NT2/D1 (cell line): ENCODE measurements around the gene ACTR5.

ENCODE experiments used
- DNase-seq: peaks from one replicate; pipeline ENCODE4 v3.0.0-alpha.2; 2011; ENCODE audit warnings: low read depth, low spot score
- H3K27me3 ChIP-seq: 2 replicates; pipeline ENCODE4 v1.6.0; 2011; ENCODE audit warnings: mild to moderate bottlenecking; ENCODE audit not compliant: insufficient read length, insufficient read depth
- H3K36me3 ChIP-seq: 2 replicates; pipeline ENCODE4 v1.6.1; 2011; ENCODE audit warnings: mild to moderate bottlenecking, low read length, mixed read lengths; ENCODE audit not compliant: insufficient read depth, insufficient read length
- H3K4me1 ChIP-seq: 2 replicates; pipeline ENCODE4 v1.5.1; 2011; ENCODE audit not compliant: insufficient read depth, insufficient read length
- H3K4me3 ChIP-seq: 2 replicates; pipeline ENCODE4 v1.5.1; 2011; ENCODE audit warnings: low read depth; ENCODE audit not compliant: insufficient read length
- H3K9ac ChIP-seq: 2 replicates; pipeline ENCODE4 v1.6.0; 2011; ENCODE audit warnings: low read depth; ENCODE audit not compliant: insufficient read length
- H3K9me3 ChIP-seq: 2 replicates; pipeline ENCODE4 v1.5.1; 2011; ENCODE audit warnings: mild to moderate bottlenecking, low read length; ENCODE audit not compliant: insufficient read depth
- SUZ12 ChIP-seq: IDR thresholded peaks from 2 replicates; pipeline ENCODE4 v1.6.1; 2011; ENCODE audit not compliant: insufficient read length, insufficient read depth; ENCODE audit errors: extremely low read depth
- YY1 ChIP-seq: IDR thresholded peaks from 2 replicates; pipeline ENCODE4 v1.6.1; 2011; ENCODE audit not compliant: insufficient read length, insufficient read depth
- ZNF274 ChIP-seq: IDR thresholded peaks from 2 replicates; pipeline ENCODE4 v1.6.1; 2011; ENCODE audit warnings: mild to moderate bottlenecking, low read depth, low read length

ACTR5 gene

DNA sequence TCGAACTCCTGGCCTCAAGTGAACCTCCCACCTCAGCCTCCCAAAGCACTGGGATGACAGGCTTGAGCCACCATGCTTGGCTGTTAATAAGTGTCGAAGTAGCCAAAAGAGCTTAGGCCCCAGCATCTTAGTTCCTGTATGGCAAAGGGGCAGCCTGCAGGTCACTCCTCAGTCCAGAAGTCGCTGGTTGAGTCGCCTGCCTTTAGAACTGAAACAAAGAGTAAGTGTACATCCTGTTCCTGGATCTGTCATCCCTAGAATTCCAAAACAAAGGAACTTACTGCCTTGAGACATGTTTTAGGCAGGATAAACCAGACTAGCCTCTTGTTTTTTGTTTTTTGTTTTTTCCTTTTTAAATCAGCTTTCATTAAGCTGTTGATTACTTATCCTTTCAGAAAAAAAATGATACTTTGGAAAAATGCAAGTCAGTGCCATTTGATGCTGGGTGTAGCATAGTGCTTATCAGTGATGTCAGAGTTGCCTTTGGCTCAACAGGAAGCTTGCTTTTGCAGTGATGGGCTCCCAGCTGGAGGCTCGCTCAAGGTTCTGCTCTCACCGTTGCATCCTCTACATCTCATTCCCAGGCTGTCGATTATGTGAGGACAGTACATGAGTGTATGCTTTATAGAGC lies 9.0 kb downstream of the ACTR5 start:
- Histone ChIP-seq H3K9me3 (no peaks in the 10 kb centered on the region), H3K27me3 (no peaks in the 10 kb centered on the region), H3K36me3 (peaks cover 86% of the 10 kb centered on the region), H3K4me3 (no peak overlapping the region), H3K9ac (no peak overlapping the region), H3K4me1 (no peaks in the 10 kb centered on the region)
- no peak for DNase-seq
- TF ChIP-seq SUZ12 (no peak), ZNF274 (no peak), YY1 (no peak)

DNA sequence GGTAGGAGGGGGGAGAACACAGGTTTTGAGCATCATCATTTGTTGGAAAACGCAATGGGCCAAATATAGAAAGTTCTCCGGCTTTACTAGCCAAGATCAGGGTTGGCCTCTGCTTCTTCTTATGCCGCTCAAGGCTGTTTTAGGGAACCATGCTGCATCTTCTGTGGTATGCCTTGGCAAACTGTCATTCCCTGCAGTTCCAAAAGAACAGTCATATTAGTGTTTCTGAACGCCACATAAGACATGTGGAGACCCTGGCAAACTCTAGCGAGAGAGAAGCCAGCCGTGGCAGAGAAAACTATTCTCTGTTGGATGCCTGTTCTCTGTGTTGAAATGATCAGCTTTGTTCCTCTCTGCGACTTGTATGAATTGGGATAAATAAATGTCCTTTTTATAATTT lies 10.8 kb downstream of the ACTR5 start:
- Histone ChIP-seq H3K36me3 (peaks cover 91% of the 10 kb centered on the region), H3K4me3 (no peak overlapping the region), H3K4me1 (no peaks in the 10 kb centered on the region), H3K9ac (no peak overlapping the region), H3K9me3 (no peaks in the 10 kb centered on the region), H3K27me3 (no peaks in the 10 kb centered on the region)
- no peak for DNase-seq
- TF ChIP-seq SUZ12, result no peak
- TF ChIP-seq ZNF274, result no peak
- no peak for TF ChIP-seq YY1

- no peak overlapping the region for H3K4me3 ChIP-seq
- H3K4me1 ChIP-seq, result no peaks in the 10 kb centered on the region
- no peak overlapping the region for H3K9ac ChIP-seq
- peaks cover 88% of the 10 kb centered on the region for H3K36me3 ChIP-seq
- H3K27me3 ChIP-seq, result no peaks in the 10 kb centered on the region
- DNase-seq, result no peak
- H3K9me3 ChIP-seq, result no peaks in the 10 kb centered on the region
- TF ChIP-seq ZNF274 (no peak), SUZ12 (no peak), YY1 (no peak)
Observed at GRCh38 chr20:38760978-38761377, 12.7 kb downstream of the ACTR5 start.

GRCh38 chr20:38762174-38762573 lies 13.9 kb downstream of the ACTR5 start:
- Histone ChIP-seq H3K36me3 (peaks cover 90% of the 10 kb centered on the region), H3K4me1 (no peaks in the 10 kb centered on the region), H3K4me3 (no peak overlapping the region), H3K9me3 (no peaks in the 10 kb centered on the region), H3K27me3 (no peaks in the 10 kb centered on the region), H3K9ac (no peak overlapping the region)
- TF ChIP-seq SUZ12 (no peak), ZNF274 (no peak), YY1 (no peak)
- DNase-seq, result no peak

DNA sequence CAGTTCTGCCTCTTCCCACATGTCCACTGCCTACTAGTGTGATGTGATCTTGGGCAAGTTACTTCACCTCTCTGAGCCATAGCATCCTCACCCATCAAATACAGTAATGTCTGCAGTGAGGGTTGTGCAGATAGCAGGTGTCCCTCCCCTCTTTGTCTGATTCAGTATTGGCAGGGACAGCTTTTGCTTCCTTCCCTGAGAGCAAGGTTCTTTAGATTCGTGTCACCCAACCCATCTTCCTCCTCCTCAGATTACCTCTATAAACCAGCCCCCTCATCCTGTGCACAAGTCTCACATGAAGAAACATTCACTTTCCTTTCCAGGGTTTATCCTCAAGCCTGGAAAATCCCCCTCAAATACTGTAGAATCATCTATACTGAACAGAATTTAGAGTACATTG lies 15.4 kb downstream of the ACTR5 start:
- H3K4me1 ChIP-seq, result no peaks in the 10 kb centered on the region
- TF ChIP-seq SUZ12, result no peak
- H3K9me3 ChIP-seq, result no peaks in the 10 kb centered on the region
- DNase-seq, result no peak
- H3K36me3 ChIP-seq, result peaks cover 92% of the 10 kb centered on the region
- H3K4me3 ChIP-seq, result no peak overlapping the region
- H3K9ac ChIP-seq, result no peak overlapping the region
- no peaks in the 10 kb centered on the region for H3K27me3 ChIP-seq

DNA sequence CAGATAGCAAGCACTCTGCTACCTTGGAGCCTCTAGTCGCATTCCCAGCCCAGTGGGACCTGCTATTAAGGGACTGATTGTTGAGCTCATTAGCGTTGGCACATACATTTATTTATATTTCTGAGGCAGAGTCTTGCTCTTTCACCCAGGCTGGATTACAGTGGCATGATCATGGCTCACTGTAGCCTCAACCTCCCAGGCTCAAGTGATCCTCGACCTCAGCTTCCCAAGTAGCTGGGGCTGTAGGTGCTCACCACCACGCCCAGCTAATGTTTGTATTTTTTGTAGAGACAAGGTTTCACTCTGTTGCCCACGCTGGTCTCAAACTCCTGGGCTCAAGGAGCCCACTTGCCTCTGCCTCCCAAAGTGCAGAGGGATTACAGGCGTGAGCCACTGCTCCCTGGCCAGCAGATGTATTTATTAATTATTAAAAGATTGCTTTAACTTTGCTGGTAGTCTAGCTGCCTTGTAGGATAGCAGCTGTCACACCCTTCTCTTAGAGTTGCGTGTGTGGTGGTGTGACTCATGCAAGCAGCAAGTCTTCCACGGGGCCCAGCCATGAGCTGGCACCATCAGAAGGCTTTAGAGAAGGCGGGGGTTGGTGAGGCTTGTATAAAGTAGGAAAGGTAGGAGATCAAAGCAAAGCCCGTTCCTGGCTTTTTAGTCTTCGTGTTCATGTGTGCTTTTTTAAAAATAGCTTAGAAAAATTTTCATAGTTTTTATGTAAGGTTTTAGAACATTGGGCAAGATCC lies 16.5 kb downstream of the ACTR5 start:
- no peak for TF ChIP-seq ZNF274
- no peak for TF ChIP-seq SUZ12
- TF ChIP-seq YY1, result no peak
- Histone ChIP-seq H3K4me1 (no peaks in the 10 kb centered on the region), H3K9ac (no peak overlapping the region), H3K27me3 (no peaks in the 10 kb centered on the region), H3K4me3 (no peak overlapping the region), H3K36me3 (peaks cover 91% of the 10 kb centered on the region), H3K9me3 (no peaks in the 10 kb centered on the region)
- no peak for DNase-seq

DNA sequence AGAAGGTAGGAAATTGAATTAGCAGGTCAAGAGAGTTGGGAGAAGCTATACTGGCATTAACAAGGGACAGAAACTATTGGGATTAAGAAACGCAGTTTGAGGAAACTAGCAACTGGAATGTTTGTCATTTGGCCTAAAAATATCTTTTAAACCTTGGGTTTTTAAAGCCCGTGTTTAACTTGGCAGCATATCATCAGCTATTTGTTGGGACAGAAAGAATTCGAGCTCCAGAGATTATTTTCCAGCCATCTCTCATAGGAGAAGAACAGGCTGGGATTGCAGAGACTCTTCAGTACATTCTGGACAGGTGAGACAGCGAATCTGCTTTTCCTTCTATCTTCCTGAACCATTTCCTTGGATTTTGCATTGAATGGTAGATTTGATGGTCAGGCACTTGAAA lies 17.8 kb downstream of the ACTR5 start:
- no peak overlapping the region for H3K4me3 ChIP-seq
- peaks cover 88% of the 10 kb centered on the region for H3K36me3 ChIP-seq
- TF ChIP-seq SUZ12 (no peak), ZNF274 (no peak), YY1 (no peak)
- H3K9ac ChIP-seq, result no peak overlapping the region
- no peaks in the 10 kb centered on the region for H3K4me1 ChIP-seq
- no peaks in the 10 kb centered on the region for H3K27me3 ChIP-seq
- H3K9me3 ChIP-seq, result no peaks in the 10 kb centered on the region
- DNase-seq, result no peak
